SW 1271 (cell line): ENCODE data around the gene CCDC201.

Experiments used
- DNase-seq, 2 experiments: peaks; one replicate each; lab custom pipeline; 2025; lab: John Stamatoyannopoulos, UW

The CCDC201 gene, protein sequence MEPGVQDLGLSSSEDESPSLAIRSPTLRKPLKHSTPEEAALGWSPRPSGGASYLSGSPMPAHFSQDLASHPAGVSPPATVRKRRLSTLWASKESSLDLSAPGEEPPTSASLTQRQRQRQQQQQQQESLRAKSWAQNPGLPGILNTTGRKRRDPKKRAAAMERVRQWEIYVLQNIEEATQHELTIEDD

DNA sequence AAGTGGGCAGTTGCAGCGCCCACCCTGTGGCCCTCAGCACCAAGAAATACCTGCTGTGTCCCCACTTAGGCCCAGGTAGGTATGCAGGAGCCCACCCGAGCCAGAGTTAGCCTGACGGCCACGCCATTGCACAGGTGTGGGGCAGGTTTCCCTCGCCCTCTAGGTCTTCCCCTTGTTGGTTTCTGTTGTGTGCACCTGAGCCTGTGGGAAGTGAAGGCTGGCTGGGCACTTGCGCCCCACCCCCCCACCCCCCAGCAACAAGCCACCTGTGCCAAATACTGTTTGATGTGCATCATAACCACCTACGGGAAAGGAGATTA, at the start of gene CCDC201:
Gene CCDC201, minus strand, starts transcription at position 48 of the 320 bp plus-strand sequence. CDS start 75 bp downstream, outside the sequence.
- DNase-seq, result no peak

DNA sequence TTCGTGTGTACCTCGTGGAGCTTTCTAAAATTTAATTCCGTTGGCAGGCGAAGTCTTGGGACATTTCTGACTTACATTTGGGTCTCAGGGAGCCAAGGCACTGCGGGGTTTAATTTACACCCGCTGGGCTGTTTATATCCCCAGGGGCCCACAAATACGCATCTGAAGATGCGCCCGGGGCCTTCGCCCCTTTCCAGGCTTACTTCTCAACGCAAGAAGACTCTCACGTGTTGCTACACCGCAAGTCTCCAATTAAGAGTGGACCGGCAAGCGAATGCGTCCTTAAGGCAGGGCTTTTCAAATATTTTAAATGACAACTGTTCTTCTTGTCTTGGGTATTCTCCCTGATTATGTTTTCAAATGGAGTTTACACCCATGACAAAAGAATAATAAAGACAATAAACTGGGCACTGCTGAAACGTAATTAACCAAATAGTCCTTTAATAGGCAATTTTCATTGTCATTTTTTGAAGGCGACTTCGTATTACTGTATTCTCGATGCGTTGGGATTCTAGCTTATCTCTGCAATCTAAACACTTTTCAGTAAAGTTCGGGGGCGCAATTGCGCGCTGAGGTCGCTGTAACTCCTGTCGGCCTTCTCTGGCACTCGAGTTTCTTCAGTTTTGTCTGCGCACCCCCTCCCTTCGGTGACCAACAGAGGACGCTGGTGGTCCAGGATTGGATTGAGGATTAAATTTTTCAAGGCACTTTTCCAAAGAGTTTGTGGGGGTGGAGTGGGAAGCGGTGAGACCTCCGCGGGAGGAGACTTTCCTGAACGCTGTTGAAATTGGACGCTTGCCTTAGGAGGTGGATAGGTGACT, 49.0 kb upstream of the CCDC201 start:
- DNase-seq, result peak in 1 of 2 experiments; percentile 23

DNA sequence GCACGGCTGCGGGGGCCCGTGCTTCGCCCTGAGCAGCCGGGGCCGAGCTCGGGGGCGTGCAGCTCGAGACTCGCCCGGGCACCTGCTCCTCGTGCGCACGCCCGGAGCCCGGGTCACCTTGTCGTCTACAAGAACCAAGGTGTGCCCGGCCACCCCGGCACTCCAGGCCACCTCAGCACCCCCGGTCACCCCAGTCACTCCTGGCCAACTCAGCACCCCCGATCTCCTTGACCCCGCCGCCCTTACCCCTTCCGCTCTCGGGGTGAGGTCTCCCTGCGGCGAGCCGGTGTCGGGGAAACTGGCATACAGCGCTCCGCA, 48.5 kb upstream of the CCDC201 start:
- no peak for DNase-seq

DNA sequence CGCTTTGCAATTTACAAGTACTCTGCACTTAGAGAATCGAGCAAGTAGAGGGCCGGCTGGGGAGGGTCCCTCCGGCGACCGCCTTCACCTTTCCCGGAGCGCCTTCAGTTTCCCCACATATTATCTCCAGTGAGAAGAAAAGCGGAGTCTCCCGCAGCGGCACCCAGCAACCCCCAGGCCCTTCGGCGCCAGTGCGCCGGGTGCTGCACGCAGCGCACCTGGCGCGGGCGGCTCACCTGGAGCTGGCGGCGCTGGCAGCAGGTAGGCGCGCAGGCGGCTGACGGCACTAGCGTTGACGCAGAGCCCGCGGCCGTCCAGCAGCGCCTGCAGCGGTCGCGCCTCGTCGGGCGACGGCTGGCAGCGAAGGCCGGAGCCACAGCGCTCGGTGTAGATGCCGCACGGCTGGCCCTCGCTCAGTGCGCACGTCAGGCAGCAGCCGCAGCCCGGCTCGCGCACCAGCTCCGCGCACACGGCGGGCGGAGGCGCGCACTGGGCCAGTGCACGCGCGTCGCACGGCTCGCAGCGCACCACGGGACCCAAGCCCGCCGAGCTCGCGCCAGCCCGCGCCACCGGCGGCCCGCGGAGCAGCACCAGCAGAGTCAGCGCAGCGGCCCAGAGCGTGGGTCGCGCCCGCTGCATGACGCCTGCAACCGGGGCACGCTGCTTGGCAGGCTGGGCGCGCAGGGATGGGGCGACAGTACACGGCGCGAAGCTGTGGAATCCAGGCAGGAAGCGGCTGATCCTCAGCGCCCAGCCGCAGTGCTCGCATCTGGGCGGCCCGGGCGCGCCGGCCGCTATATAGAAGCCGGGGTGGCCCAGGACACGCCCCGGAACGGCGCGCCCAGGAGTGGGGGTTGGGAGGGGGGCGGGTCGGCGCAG, 47.9 kb upstream of the CCDC201 start, which contains the start of gene IGFBP3:
Gene IGFBP3, minus strand, starts transcription at position 771 of the 879 bp plus-strand sequence. Its CDS starts 132 bp downstream, at position 639.
- peak; percentile 31 to 58 for DNase-seq

DNA sequence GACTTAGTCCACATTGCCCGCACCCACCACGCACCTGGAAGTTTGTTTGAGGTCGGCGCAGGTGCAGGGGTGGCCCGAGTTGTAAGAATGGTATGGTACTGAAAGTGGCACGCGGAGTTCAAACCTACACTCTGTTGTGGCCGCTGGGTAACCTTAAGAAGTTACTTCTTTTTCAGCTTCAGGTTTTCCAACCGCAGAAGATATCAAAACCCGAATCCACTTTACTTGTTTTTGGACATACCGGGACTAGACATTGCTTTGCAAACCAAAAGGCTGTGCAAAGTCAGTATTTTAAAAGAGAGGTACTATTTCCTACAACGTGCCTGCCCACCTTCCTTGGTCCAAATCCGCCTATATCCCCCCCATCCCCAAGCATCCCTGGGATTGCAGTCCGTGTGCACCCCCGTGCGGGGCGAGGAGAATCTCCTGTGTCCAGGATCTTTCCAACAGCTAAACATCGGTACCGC, 47.1 kb upstream of the CCDC201 start:
- no peak for DNase-seq

DNA sequence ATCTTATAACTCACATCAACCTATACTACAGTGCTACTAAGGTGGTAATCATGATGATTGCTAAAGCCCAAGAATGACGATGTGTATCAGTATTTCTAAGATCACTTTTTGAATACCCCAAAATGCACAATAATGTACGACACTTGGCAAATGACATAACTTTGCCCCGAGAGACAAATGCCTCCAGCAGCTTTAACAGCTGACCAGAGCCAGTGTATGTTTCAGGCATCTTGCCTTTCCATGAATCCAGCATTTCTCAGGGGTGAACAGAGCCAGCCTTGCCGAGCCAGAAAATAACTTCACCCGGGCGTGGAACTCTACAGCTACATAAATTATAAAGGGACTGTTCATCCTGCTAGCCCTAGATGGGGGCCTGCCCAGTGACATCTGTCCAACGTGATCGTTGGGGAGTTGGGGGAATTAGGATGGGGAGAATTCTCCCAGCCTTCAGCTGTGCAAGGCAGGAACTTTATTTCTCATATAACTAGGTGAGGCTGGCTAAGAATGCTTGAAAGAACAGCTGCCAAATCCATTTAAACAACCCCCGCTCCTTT, 46.4 kb upstream of the CCDC201 start:
- peak in 1 of 2 experiments; percentile 28 for DNase-seq

DNA sequence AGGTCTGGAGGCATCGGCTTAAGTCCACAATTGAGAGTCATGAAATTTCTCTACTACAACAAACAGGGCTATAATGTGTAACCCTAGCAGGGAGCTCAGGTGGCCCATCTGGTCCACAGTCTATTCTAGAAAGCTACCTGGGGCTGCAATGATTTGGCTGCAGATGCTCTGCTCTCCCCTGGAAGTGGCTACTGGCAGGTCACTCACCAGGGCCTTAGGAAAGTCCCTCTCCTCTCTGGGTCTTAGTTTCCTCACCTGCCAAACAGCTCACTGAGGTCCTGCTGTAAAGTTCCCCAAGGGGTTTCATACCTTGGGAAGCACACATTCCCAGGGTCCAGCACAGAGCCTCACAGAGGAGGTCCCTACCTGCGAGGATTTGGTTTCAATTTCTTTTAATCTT, 45.7 kb upstream of the CCDC201 start:
- no peak for DNase-seq

DNA sequence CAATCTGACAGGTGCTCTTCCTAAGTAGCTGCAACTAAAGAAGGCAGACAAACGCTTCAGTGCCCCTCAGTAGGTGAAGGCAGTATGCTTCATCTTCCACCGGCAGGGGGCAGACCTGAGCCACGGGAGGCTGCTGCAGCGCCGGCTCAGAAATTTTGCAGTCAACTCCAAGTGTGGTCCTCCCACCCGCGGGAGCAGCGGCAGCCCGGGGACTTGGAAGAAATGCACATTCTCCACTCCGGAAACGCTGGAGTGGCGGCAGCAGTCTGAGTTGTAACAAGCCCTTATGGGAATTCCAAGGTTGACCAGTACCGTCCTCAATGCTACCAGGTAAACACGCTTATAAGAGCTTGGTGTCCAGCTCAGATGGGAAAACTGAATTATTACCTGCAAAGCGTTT, 44.8 kb upstream of the CCDC201 start:
- peak in 1 of 2 experiments; percentile 67 for DNase-seq

DNA sequence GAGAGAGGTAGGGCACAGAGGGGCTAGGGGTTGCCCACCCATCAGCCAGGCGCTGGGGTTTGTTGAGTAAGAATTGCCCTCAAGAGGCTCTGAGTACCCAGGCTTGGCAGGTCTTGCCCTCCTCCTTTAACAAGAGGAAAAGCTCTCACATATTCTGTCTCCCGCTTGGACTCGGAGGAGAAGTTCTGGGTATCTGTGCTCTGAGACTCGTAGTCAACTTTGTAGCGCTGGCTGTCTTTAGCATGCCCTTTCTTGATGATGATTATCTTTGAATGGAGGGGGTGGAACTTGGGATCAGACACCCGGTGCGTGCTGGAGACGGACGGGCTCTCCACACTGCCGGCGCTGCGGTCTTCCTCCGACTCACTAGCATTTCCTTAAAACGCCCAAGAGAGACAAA, 44.2 kb upstream of the CCDC201 start:
- no peak for DNase-seq

DNA sequence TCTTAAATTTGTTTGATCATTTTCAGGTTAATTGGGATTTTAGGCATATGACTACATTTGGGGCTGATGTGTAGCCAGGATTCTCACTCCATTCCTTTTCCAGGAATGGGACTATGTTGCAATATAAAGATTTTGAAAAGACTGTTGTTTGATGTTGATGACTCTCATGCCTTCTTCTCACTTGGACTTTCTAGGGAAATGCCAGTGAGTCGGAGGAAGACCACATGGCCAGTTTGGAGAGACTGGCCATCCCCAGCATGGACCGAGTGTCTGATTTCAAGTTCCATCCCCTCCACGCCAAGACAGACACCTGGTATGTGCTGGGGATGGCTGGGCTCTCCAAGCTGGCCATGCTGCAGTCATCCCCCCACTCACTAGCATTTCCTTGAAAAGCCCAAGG, 42.7 kb upstream of the CCDC201 start:
- DNase-seq, result no peak

DNA sequence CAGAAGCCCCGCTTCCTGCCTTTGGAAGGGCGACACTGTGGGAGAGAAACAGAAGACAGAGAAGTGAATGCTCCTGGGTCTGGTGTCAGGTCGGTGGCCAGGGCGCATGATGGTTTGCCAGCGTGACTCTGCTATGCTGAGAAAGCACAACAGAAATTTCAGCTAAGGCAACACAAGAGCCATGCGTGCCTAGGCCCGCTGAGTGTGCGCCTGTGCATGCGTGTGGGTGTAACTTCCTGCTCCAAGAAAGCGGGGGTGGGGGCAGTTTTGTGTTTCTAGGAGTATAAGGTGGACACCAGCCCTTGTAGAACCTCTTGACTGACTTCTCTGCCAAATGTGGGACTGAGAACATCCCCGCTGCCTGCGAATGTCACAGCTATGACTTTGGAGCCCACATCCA, 42.0 kb upstream of the CCDC201 start:
- no peak for DNase-seq

DNA sequence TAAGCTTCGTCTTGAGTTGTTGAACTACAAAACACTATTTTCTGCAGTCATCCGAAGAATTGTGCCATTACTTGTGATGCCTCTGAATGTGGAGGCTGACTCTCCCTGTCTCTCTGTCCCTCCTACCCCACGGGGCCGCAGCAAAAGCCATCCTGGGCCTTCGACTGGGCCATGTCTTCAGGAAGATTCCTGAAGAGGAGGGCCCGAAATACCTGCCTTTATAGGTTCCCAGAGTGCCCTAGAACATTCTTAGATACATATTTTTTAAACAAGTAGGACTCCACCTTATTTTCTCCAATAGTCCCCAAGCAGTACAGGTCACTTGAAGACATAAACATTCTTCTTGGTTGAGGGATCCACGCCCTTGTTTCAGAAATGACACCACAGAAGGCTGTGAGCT, 40.1 kb upstream of the CCDC201 start:
- no peak for DNase-seq

DNA sequence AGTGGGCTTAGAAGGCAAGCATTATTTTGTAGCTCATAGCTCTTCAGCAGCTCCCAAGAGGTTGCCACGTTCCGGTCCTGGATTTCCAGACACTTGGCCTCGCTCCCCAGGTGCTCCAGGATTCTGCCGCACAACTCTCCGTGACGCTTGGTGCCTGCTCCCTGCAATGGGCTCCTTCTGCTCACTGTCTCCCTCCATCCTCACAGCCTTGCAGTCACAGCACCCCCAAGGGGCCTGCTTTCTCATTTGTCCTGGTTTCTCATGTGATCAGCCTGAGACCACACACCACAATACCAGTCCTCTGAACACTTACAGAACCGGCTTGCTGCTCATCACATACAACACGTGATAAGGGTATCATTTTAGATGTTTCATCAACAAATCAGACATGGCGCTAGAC, 38.4 kb upstream of the CCDC201 start:
- DNase-seq, result no peak

DNA sequence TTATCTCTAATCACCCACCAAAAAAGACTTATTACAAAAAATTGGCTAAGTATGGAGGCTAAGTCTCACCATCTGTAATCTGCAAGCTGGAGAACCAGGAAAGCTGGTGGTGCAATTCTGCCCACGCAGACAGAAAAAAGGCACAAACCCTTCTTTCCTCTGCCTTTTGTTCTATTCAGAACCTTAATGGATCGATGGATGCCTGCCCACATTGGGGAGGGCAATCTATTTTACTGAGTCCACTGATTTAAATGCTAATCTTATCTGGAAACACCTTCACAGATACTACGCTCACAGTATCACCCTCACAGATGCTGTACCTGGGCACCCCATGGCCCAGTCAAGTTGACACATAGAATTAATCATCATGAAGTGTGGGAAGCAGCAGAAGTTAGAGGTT, 38.0 kb upstream of the CCDC201 start:
- no peak for DNase-seq

DNA sequence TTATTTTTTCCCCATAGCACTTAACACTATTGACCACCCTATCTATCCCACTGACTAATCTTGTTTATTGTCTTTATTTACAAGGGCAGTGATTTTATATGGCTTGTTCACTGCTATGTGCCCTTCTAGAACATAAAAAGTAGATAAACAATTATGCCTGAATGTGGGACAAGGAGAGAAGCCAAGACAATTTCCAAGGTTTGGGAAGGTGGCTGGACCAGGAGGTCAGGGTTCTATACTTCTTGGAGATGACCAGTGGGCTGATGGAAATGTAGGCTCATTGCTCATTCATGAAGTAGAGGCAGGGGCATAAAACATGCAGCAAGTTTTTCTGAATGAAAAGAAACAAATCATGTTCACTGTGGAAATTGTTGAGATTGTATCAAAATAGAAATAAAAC, 36.7 kb upstream of the CCDC201 start:
- no peak for DNase-seq

DNA sequence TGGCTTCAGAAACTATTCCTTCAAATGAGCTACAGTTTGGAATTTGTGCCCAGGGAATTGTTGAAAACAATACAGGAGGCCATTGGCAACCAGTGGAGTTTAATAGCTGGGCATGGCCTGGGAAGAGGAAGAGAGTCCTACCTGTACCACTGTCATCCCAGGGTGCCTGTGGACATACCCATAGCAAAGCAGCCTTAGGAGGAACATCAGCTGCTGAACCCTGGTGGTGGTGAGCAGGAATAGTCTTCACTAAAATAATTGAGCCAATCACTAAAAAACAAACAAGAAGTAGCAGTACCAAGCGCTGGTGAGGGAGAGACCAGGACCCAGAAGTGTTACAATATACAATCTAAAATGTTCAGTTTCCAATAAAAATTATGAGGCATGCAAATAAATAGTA, 29.9 kb upstream of the CCDC201 start:
- no peak for DNase-seq

DNA sequence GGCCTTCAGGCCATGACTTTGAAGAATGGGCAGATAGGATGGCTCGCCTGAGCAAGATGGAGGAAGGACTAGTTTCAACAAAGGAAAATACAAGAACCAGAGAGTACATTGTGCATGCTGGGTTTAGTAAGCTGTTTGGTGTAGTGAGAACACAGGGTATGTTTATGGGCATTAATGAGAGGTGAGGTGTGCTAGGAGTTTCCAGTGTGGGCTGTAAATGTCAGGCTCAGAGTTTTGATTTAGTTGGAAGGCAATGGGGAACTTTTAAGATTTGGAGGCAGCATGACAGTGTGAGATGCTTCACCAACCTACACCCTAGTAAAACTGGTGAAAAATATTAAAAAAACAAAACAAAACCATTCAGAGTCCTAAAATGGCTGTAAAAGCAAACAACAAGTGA, 28.7 kb upstream of the CCDC201 start:
- no peak for DNase-seq

DNA sequence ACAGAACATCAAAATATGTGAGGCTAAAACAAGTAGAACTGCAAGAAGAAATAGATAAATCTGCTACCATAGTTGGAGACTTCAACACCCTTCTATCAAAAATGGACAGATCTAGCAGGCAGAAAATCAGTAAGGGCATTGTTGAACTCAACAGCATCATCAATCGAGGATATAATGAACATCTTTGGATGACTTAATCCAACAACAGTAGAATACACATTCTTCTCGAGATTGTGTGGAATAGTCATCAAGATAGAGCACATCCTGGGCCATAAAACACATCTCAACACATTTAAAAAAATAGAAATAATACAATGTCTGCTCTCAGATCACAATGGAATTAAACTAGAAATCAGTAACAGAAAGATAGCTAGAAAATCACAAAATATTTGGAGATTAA, 25.3 kb upstream of the CCDC201 start:
- no peak for DNase-seq

DNA sequence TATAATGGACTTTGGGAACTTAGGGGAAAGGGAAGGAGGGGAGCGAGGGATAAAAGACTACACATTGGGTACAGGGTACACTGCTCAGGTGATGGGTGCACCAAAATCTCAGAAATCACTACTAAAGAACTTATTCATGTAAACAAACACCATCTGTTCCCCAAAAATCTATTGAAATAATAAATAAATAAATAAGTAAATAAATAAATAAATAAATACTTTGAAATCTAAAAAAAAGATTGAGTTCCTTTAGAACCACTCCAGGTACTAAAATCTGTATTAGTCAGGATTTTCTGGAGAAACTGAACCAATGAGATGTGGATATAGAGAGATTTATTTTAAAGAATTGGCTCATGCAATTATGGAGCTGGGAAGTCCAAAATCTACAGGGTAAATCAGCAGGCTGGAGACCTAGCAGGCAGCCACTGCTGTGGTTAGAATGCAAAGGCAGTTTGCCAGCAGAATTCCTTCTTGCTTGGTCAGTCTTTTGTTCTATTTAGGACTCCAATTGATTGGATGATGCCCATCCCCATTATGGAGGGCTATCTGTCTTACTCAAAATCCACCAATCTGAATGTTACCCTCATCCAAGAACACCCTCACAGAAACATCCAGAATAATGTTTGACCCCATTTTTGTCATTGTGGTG, 24.3 kb upstream of the CCDC201 start:
- peak in 1 of 2 experiments; percentile 60 for DNase-seq

DNA sequence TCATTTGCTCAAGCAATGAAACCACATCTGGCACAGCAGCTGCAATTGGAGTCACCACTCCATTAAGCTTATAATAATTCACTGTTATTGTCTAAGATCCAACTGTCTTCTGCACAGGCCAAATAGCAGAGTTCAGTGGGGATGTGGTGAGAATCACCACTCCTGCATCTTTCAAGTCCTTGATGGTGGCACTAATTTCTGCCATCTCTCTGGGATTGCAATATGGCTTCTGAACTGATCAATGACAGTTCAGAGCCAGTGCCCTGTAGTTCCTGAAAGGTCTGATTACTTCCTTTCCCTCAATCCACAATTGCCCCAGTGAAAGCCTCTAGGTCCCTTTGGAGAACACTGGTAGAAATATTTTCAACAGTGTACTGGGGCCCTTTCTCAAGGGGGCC, 21.8 kb upstream of the CCDC201 start:
- no peak for DNase-seq

DNA sequence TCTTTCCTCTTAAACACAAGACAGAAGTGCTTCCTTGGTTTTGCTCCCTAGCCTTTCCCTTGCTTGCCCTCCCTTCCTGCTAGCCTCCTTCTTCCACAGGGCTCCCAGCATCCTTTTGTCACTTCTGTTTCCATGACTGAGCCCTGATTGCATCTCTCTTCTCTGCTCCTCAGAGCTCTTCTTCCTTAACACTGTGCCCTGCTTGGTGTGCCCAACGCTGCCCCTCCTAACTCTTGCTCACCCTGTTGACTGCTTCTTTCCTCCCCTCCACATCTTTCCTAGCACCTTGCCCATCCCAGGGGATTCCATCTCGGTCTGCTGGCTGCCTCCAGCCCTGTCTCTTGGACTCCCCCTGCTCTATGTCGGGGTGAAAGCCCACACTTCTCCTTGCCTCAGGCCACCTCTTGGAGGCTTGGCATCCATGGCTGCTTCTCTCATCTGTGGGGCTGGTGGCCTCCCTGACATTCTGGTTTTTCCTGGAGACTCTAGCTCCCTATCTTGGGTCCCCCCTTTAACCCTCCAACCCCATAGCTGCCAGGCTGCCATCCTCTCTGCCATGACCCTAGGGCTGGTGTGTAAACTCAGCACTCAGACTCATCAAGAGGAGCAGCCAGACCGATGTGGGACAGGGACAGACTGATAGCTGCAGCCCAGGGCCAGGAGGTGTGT, 21.2 kb upstream of the CCDC201 start:
- no peak for DNase-seq
